ENCODE data around the gene CRBN. TPM values are rescaled to one million over a fixed set of nuclear protein-coding genes. Genes with fewer than 3 reads are reported as not detected.
A peak's percentile ranks its signal among the peaks of the same experiment; 100 is the strongest.

CRBN gene
- total and polyA plus RNA-seq, 11 donors = 18.7 to 64.7 (median 51.7) TPM

DNA sequence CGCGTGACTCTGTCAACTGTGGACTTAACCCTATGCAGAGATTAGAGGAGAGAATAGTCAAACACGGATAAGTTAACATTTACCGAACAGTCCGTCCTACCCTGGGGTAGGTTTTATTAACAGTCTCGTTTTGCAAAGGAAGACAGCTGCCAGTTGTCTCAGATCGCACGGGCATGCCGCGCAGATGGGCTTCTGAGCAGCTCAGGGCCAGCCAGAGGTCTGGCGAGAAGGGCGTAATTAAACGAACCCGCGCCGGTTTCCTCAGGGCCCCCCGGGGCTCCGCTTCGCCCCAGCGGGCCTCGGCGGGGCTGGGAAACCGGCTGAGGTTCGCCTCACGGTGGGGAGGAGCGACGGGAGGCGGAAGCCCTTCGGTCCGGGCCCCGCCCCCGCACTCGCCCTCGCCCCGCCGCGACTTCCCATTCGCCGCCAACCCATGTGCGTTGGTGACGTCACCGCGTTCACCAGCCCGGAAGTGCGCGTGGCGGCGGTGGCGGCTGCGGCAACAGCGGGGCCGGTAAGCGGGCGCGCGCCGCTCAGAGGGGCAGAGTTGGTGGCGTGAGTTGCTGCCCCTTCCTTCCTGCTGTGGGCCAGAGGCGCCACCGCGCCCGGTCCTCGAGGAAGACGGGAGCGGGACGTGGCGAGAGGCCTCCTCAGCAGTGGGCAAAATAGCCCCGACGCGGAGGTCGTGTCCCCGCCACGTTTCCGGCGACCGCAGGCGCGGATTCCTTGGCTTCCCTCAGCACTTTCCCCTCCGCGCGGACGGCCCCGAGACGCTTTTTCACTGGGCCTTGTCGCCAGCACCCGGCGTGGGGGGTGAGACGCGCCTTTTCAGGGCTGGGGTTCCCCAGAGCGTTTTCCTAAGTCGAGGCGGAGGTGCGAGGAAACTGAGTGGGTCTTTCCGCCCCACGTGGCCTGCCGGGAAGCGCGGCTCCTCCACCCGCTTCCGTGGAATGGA lies 52.7 kb downstream of the CRBN start, which contains the start of gene TRNT1:
TSS of gene TRNT1 (plus strand) at position 464 of the 955 bp plus-strand sequence. CDS start 2,101 bp downstream, outside the sequence.
- TF ChIP-seq POLR2A (IDR thresholded peaks at IDR 0.05) = peak in 1 of 2 donors; percentile 86
- TF ChIP-seq, protein P1, sequence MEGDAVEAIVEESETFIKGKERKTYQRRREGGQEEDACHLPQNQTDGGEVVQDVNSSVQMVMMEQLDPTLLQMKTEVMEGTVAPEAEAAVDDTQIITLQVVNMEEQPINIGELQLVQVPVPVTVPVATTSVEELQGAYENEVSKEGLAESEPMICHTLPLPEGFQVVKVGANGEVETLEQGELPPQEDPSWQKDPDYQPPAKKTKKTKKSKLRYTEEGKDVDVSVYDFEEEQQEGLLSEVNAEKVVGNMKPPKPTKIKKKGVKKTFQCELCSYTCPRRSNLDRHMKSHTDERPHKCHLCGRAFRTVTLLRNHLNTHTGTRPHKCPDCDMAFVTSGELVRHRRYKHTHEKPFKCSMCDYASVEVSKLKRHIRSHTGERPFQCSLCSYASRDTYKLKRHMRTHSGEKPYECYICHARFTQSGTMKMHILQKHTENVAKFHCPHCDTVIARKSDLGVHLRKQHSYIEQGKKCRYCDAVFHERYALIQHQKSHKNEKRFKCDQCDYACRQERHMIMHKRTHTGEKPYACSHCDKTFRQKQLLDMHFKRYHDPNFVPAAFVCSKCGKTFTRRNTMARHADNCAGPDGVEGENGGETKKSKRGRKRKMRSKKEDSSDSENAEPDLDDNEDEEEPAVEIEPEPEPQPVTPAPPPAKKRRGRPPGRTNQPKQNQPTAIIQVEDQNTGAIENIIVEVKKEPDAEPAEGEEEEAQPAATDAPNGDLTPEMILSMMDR (IDR thresholded peaks at IDR 0.05) = peak in 2 of 12 donors; percentile 7 to 10
- peak; percentile 98 to 99 (median 99) for ATAC-seq
- DNase-seq = peak; percentile 97 to 99 (median 97)
- H3K27ac ChIP-seq = peak within 1 kb of the TSS; percentile 2 to 98 (median 92)
- peaks cover 0 to 34% (median 15%) of the 10 kb centered on the region in 12 donors for H3K4me1 ChIP-seq
- no peaks in the 10 kb centered on the region for H3K27me3 ChIP-seq
- 1 to 2% (median 1%) methylated on average over 55 to 100 of the region's 100 CpGs for WGBS, 4 donors
- intact Hi-C loops (cut with DNase I) = loop anchor here in 6 of 10 donors (2.0 to 5.0 kb wide), 3 partner anchors 46 to 52 kb away; partner anchors contain the start of gene CRBN (in 5 of the 6)
- peak within 1 kb of the TSS; percentile 47 to 98 (median 88) for H3K4me3 ChIP-seq
- peaks cover 4 to 28% (median 26%) of the 10 kb centered on the region in 9 donors for H3K36me3 ChIP-seq
- no peaks in the 10 kb centered on the region for H3K9me3 ChIP-seq

DNA sequence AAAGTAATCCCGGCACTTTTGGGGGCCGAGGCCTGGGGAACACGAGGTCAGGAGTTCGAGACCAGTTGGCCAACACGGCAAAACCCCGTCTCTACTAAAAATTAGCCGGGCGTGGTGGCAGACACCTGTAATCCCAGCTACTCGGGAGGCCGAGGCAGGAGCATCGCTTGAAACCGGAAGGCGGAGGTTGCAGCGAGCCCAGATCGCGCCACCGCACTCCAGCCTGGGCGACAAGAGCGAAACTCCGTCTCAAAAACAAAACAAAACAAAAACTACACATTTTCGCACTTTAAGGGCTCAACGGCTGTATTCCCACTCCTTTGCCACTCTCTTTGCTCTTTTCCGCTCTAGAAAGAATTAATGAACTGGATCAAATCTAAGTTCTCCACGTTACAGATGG lies 53.5 kb downstream of the CRBN start:
- 91 to 93% (median 92%) methylated on average over 24 of the region's 24 CpGs for WGBS, 4 donors
- Histone ChIP-seq H3K4me1 (peaks cover 0 to 34% (median 15%) of the 10 kb centered on the region in 12 donors), H3K4me3 (peak overlapping the region in 11 of 12 donors; percentile 47 to 98 (median 86)), H3K27ac (peak overlapping the region; percentile 2 to 98 (median 92)), H3K9me3 (no peaks in the 10 kb centered on the region), H3K27me3 (no peaks in the 10 kb centered on the region), H3K36me3 (peaks cover 4 to 23% (median 21%) of the 10 kb centered on the region in 9 donors)
- DNase-seq = peak in 1 of 5 donors; percentile 9
- no peak for ATAC-seq
- intact Hi-C loops (cut with DNase I) = loop anchor here in 6 of 10 donors (2.0 to 5.0 kb wide), 3 partner anchors 46 to 53 kb away; partner anchors contain the start of gene CRBN (in 5 of the 6)
- no peak for TF ChIP-seq POLR2A (IDR thresholded peaks at IDR 0.05)
- TF ChIP-seq, protein P1 (IDR thresholded peaks at IDR 0.05) = no peak

DNA sequence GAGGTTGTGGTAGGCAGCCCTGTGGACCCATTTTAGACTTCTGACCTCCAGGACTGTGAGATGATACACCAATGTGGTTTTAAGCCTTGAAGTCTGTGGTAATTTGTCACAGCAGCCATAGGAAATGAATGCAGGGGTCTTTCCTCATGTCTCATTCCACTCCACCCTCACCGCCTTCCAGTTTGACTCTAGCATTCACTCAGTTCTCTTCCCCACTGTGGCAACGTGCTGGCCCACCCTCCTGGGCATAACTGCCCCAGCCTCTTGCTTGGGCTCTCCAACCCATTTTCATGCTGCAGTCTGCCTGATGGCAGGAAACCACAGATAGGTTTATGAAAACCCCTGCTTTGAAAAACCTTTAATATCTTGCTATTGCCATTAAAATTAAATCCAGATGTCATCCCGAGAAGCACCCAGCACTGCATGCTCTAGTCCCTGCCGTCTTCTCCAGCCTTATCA lies 60.1 kb downstream of the CRBN start:
- intact Hi-C loops (cut with DNase I) = no loop called here
- no peak for ATAC-seq
- WGBS, 4 donors = 63 to 73% (median 68%) methylated on average over 4 of the region's 4 CpGs
- TF ChIP-seq, protein P1 (IDR thresholded peaks at IDR 0.05) = no peak
- TF ChIP-seq POLR2A (IDR thresholded peaks at IDR 0.05) = no peak
- Histone ChIP-seq H3K27me3 (no peaks in the 10 kb centered on the region), H3K9me3 (no peaks in the 10 kb centered on the region), H3K4me1 (no peaks in the 10 kb centered on the region), H3K27ac (no peak overlapping the region), H3K36me3 (no peaks in the 10 kb centered on the region), H3K4me3 (no peak overlapping the region)
- no peak for DNase-seq

DNA sequence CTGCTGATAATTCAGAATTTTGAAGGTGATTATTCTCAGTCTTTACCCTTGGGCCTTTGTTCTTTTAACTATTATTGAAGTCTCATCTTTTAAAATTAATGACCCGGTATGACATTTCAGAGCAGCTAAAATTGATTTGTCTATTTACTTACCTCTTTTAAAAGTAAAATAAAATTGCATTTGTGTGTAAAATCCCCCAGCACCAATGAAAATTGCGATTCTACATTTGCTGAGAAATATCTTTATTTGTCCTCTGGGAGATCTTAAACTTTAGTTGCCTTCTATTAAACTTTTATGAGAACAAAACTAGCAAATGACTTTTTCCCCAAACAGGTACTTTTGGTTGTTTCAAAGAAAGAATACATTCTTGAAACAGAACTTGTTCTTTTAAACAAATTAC lies 61.8 kb downstream of the CRBN start:
- DNase-seq (no peak), ATAC-seq (no peak)
- intact Hi-C loops (cut with DNase I) = no loop called here
- no peaks in the 10 kb centered on the region for H3K4me1 ChIP-seq
- 85 to 91% (median 88%) methylated on average over 2 of the region's 2 CpGs for WGBS, 4 donors
- no peak overlapping the region for H3K27ac ChIP-seq
- no peak overlapping the region for H3K4me3 ChIP-seq
- H3K36me3 ChIP-seq = no peaks in the 10 kb centered on the region
- no peaks in the 10 kb centered on the region for H3K27me3 ChIP-seq
- no peaks in the 10 kb centered on the region for H3K9me3 ChIP-seq
- TF ChIP-seq, protein P1 (IDR thresholded peaks at IDR 0.05) = no peak
- no peak for TF ChIP-seq POLR2A (IDR thresholded peaks at IDR 0.05)
